Measurements from ENCODE around the gene GALNT15. TPM values are rescaled to one million over a fixed set of nuclear protein-coding genes. Genes with fewer than 3 reads are reported as not detected.

Gene GALNT15
- total RNA-seq, 1 donor from 2014 or later: not detected

- no peaks in the 10 kb centered on the region for H3K9me3 Mint-ChIP-seq
- intact Hi-C loops (cut with micrococcal nuclease): no loop called here
Observed at GRCh38 chr3:16229681-16230080, 55.2 kb downstream of the GALNT15 start.

GRCh38 chr3:16231983-16232382, 57.5 kb downstream of the GALNT15 start:
- Mint-ChIP-seq H3K27ac (no peak overlapping the region), H3K36me3 (ENCODE audit: low read depth) (peaks cover 2% of the 10 kb centered on the region), H3K4me1 (ENCODE audit: low read depth) (no peaks in the 10 kb centered on the region), H3K4me3 (no peak overlapping the region), H3K9me3 (no peaks in the 10 kb centered on the region), H3K27me3 (ENCODE audit: insufficient read depth) (peaks cover 2% of the 10 kb centered on the region)
- intact Hi-C loops (cut with micrococcal nuclease): no loop called here
- no peak for DNase-seq (ENCODE audit: low spot score)

More at GRCh38 chr3:16229681-16230080, 55.2 kb downstream of the GALNT15 start:
- peaks cover 2% of the 10 kb centered on the region for H3K36me3 Mint-ChIP-seq (ENCODE audit: low read depth)
- DNase-seq (ENCODE audit: low spot score): no peak
- H3K27ac Mint-ChIP-seq: no peak overlapping the region
- no peaks in the 10 kb centered on the region for H3K27me3 Mint-ChIP-seq (ENCODE audit: insufficient read depth)
- H3K4me1 Mint-ChIP-seq (ENCODE audit: low read depth): no peaks in the 10 kb centered on the region
- no peak overlapping the region for H3K4me3 Mint-ChIP-seq

GRCh38 chr3:16233806-16234205, 59.3 kb downstream of the GALNT15 start:
- intact Hi-C loops (cut with micrococcal nuclease): no loop called here
- H3K4me3 Mint-ChIP-seq: no peak overlapping the region
- no peak for DNase-seq (ENCODE audit: low spot score)
- peaks cover 4% of the 10 kb centered on the region for H3K27me3 Mint-ChIP-seq (ENCODE audit: insufficient read depth)
- no peaks in the 10 kb centered on the region for H3K9me3 Mint-ChIP-seq
- peaks cover 2% of the 10 kb centered on the region for H3K36me3 Mint-ChIP-seq (ENCODE audit: low read depth)
- H3K27ac Mint-ChIP-seq: no peak overlapping the region
- H3K4me1 Mint-ChIP-seq (ENCODE audit: low read depth): no peaks in the 10 kb centered on the region

- Mint-ChIP-seq H3K4me1 (ENCODE audit: low read depth) (no peaks in the 10 kb centered on the region), H3K9me3 (no peaks in the 10 kb centered on the region), H3K4me3 (no peak overlapping the region), H3K27ac (no peak overlapping the region), H3K36me3 (ENCODE audit: low read depth) (peaks cover 2% of the 10 kb centered on the region), H3K27me3 (ENCODE audit: insufficient read depth) (peaks cover 4% of the 10 kb centered on the region)
- intact Hi-C loops (cut with micrococcal nuclease): no loop called here
- no peak for DNase-seq (ENCODE audit: low spot score)
Observed at GRCh38 chr3:16234281-16234680, 59.8 kb downstream of the GALNT15 start.

GRCh38 chr3:16236030-16236639, 61.7 kb downstream of the GALNT15 start:
- Mint-ChIP-seq H3K9me3 (no peaks in the 10 kb centered on the region), H3K27ac (no peak overlapping the region), H3K36me3 (ENCODE audit: low read depth) (peaks cover 2% of the 10 kb centered on the region), H3K4me1 (ENCODE audit: low read depth) (peaks cover 6% of the 10 kb centered on the region), H3K4me3 (no peak overlapping the region), H3K27me3 (ENCODE audit: insufficient read depth) (peaks cover 4% of the 10 kb centered on the region)
- intact Hi-C loops (cut with micrococcal nuclease): no loop called here
- no peak for DNase-seq (ENCODE audit: low spot score)

GRCh38 chr3:16236856-16237393, 62.4 kb downstream of the GALNT15 start:
- Mint-ChIP-seq H3K4me1 (ENCODE audit: low read depth) (peaks cover 6% of the 10 kb centered on the region), H3K4me3 (no peak overlapping the region), H3K9me3 (no peaks in the 10 kb centered on the region), H3K36me3 (ENCODE audit: low read depth) (no peaks in the 10 kb centered on the region), H3K27ac (no peak overlapping the region), H3K27me3 (ENCODE audit: insufficient read depth) (peaks cover 4% of the 10 kb centered on the region)
- DNase-seq (ENCODE audit: low spot score): no peak
- intact Hi-C loops (cut with micrococcal nuclease): no loop called here

GRCh38 chr3:16239086-16239770, 64.7 kb downstream of the GALNT15 start:
- no peak for DNase-seq (ENCODE audit: low spot score)
- no peaks in the 10 kb centered on the region for H3K36me3 Mint-ChIP-seq (ENCODE audit: low read depth)
- no peaks in the 10 kb centered on the region for H3K9me3 Mint-ChIP-seq
- peaks cover 6% of the 10 kb centered on the region for H3K27me3 Mint-ChIP-seq (ENCODE audit: insufficient read depth)
- intact Hi-C loops (cut with micrococcal nuclease): no loop called here
- no peak overlapping the region for H3K27ac Mint-ChIP-seq
- peaks cover 16% of the 10 kb centered on the region for H3K4me1 Mint-ChIP-seq (ENCODE audit: low read depth)
- no peak overlapping the region for H3K4me3 Mint-ChIP-seq

GRCh38 chr3:16239780-16240179, 65.3 kb downstream of the GALNT15 start:
- H3K36me3 Mint-ChIP-seq (ENCODE audit: low read depth): no peaks in the 10 kb centered on the region
- H3K4me3 Mint-ChIP-seq: no peak overlapping the region
- H3K9me3 Mint-ChIP-seq: no peaks in the 10 kb centered on the region
- H3K27me3 Mint-ChIP-seq (ENCODE audit: insufficient read depth): peaks cover 6% of the 10 kb centered on the region
- DNase-seq (ENCODE audit: low spot score): no peak
- H3K27ac Mint-ChIP-seq: no peak overlapping the region
- peaks cover 17% of the 10 kb centered on the region for H3K4me1 Mint-ChIP-seq (ENCODE audit: low read depth)
- intact Hi-C loops (cut with micrococcal nuclease): no loop called here

- intact Hi-C loops (cut with micrococcal nuclease): no loop called here
- Mint-ChIP-seq H3K4me1 (ENCODE audit: low read depth) (peaks cover 17% of the 10 kb centered on the region), H3K36me3 (ENCODE audit: low read depth) (no peaks in the 10 kb centered on the region), H3K4me3 (no peak overlapping the region), H3K27me3 (ENCODE audit: insufficient read depth) (peaks cover 4% of the 10 kb centered on the region), H3K9me3 (no peaks in the 10 kb centered on the region), H3K27ac (no peak overlapping the region)
- no peak for DNase-seq (ENCODE audit: low spot score)
Observed at GRCh38 chr3:16240229-16241023, 65.9 kb downstream of the GALNT15 start.

- peaks cover 4% of the 10 kb centered on the region for H3K27me3 Mint-ChIP-seq (ENCODE audit: insufficient read depth)
- H3K27ac Mint-ChIP-seq: no peak overlapping the region
- no peaks in the 10 kb centered on the region for H3K36me3 Mint-ChIP-seq (ENCODE audit: low read depth)
- no peaks in the 10 kb centered on the region for H3K9me3 Mint-ChIP-seq
- H3K4me1 Mint-ChIP-seq (ENCODE audit: low read depth): peaks cover 17% of the 10 kb centered on the region
- intact Hi-C loops (cut with micrococcal nuclease): no loop called here
- H3K4me3 Mint-ChIP-seq: no peak overlapping the region
- no peak for DNase-seq (ENCODE audit: low spot score)
Observed at GRCh38 chr3:16241225-16241624, 66.7 kb downstream of the GALNT15 start.

- no peak overlapping the region for H3K4me3 Mint-ChIP-seq
- H3K9me3 Mint-ChIP-seq: no peaks in the 10 kb centered on the region
- H3K4me1 Mint-ChIP-seq (ENCODE audit: low read depth): peaks cover 22% of the 10 kb centered on the region
- no peaks in the 10 kb centered on the region for H3K36me3 Mint-ChIP-seq (ENCODE audit: low read depth)
- H3K27ac Mint-ChIP-seq: no peak overlapping the region
- H3K27me3 Mint-ChIP-seq (ENCODE audit: insufficient read depth): peaks cover 4% of the 10 kb centered on the region
- intact Hi-C loops (cut with micrococcal nuclease): no loop called here
- DNase-seq (ENCODE audit: low spot score): no peak
Observed at GRCh38 chr3:16242177-16242576, 67.7 kb downstream of the GALNT15 start.

- intact Hi-C loops (cut with micrococcal nuclease): no loop called here
- Mint-ChIP-seq H3K4me3 (no peak overlapping the region), H3K27me3 (ENCODE audit: insufficient read depth) (peaks cover 2% of the 10 kb centered on the region), H3K27ac (no peak overlapping the region), H3K36me3 (ENCODE audit: low read depth) (no peaks in the 10 kb centered on the region), H3K4me1 (ENCODE audit: low read depth) (peaks cover 34% of the 10 kb centered on the region), H3K9me3 (no peaks in the 10 kb centered on the region)
- no peak for DNase-seq (ENCODE audit: low spot score)
Observed at GRCh38 chr3:16243706-16244490, 69.4 kb downstream of the GALNT15 start.

Data from activated T-helper 1 cell treated with anti-CD3 and anti-CD28 coated beads, Interleukin-12 subunit alpha, Interleukin-12 subunit beta, Interleukin-2, Interleukin-4 antibody, amounts not matched to agents 30 ng/mL and 10 ng/mL and 1 ng/mL, durations not matched to agents 14 hours and 24 hours and 36 hours (primary cell).